H9 (cell line): ENCODE results near the gene LRP2. TPM values are rescaled to one million over a fixed set of nuclear protein-coding genes. Genes with fewer than 3 reads are reported as not detected.

Experiments used
- DNase-seq: peaks from one replicate; pipeline ENCODE4 v3.0.0-alpha.2; 2017
- H2AFZ ChIP-seq: one replicate; pipeline ENCODE4 v1.6.1; 2013; ENCODE audit warnings: mild to moderate bottlenecking, low read length, control low read depth, moderate library complexity
- H2AK5ac ChIP-seq: 2 replicates; pipeline ENCODE4 v1.6.1; 2013; ENCODE audit warnings: low read length, control low read depth, mixed read lengths; ENCODE audit not compliant: insufficient read length
- H2BK120ac ChIP-seq: one replicate; pipeline ENCODE4 v1.6.1; 2013; ENCODE audit warnings: low read depth, mild to moderate bottlenecking, low read length, control low read depth, inconsistent platforms; ENCODE audit not compliant: poor library complexity, severe bottlenecking
- H2BK12ac ChIP-seq: 2 replicates; pipeline ENCODE4 v1.6.1; 2013; ENCODE audit warnings: low read length, control low read depth, mixed read lengths, low read depth; ENCODE audit not compliant: insufficient read length
- H2BK15ac ChIP-seq: 2 replicates; pipeline ENCODE4 v1.6.1; 2013; ENCODE audit warnings: low read depth, low read length, control low read depth
- H2BK20ac ChIP-seq: one replicate; pipeline ENCODE4 v1.6.1; 2013; ENCODE audit warnings: low read depth, mild to moderate bottlenecking, low read length, control low read depth, inconsistent platforms; ENCODE audit not compliant: poor library complexity, severe bottlenecking
- H2BK5ac ChIP-seq: 2 replicates; pipeline ENCODE4 v1.6.1; 2013; ENCODE audit warnings: low read length, control low read depth, mixed read lengths; ENCODE audit not compliant: insufficient read length
- H3K14ac ChIP-seq: 2 replicates; pipeline ENCODE4 v1.6.1; 2013; ENCODE audit warnings: low read length, control low read depth; ENCODE audit not compliant: insufficient read depth
- H3K18ac ChIP-seq: 2 replicates; pipeline ENCODE4 v1.6.1; 2013; ENCODE audit warnings: low read depth, mild to moderate bottlenecking, mixed read lengths, low read length, control low read depth; ENCODE audit not compliant: insufficient read length
- H3K23ac ChIP-seq: 2 replicates; pipeline ENCODE4 v1.6.1; 2013; ENCODE audit warnings: low read length, control low read depth, mixed read lengths, low read depth; ENCODE audit not compliant: insufficient read length
- H3K23me2 ChIP-seq: 2 replicates; pipeline ENCODE4 v1.6.1; 2013; ENCODE audit warnings: low read depth, mild to moderate bottlenecking, mixed read lengths, low read length, control low read depth; ENCODE audit not compliant: insufficient read length, poor library complexity, severe bottlenecking
- H3K27ac ChIP-seq: 2 replicates; pipeline ENCODE4 v1.5.1; 2013; ENCODE audit warnings: low read length, control low read depth, mixed read lengths, low read depth; ENCODE audit not compliant: insufficient read length
- H3K27me3 ChIP-seq: 2 replicates; pipeline ENCODE4 v1.6.1; 2013; ENCODE audit warnings: low read length, control low read depth, inconsistent platforms; ENCODE audit not compliant: insufficient read depth
- H3K4ac ChIP-seq: 2 replicates; pipeline ENCODE4 v1.6.1; 2013; ENCODE audit warnings: low read depth, mild to moderate bottlenecking, control low read depth, inconsistent platforms, low read length, moderate library complexity
- H3K4me1 ChIP-seq: 2 replicates; pipeline ENCODE4 v1.6.1; 2013; ENCODE audit warnings: low read length, control low read depth, inconsistent platforms; ENCODE audit not compliant: insufficient read depth
- H3K4me2 ChIP-seq: 2 replicates; pipeline ENCODE4 v1.6.1; 2013; ENCODE audit warnings: low read length, control low read depth, mixed read lengths; ENCODE audit not compliant: insufficient read length, insufficient read depth
- H3K56ac ChIP-seq: 2 replicates; pipeline ENCODE4 v1.6.1; 2013; ENCODE audit warnings: low read depth, mild to moderate bottlenecking, mixed read lengths, low read length, control low read depth; ENCODE audit not compliant: insufficient read length
- H3K79me1 ChIP-seq: 2 replicates; pipeline ENCODE4 v1.6.1; 2013; ENCODE audit warnings: low read depth, mild to moderate bottlenecking, moderate library complexity, low read length, control low read depth, inconsistent platforms; ENCODE audit not compliant: insufficient read depth, poor library complexity, severe bottlenecking
- H3K79me2 ChIP-seq: 2 replicates; pipeline ENCODE4 v1.6.1; 2013; ENCODE audit warnings: low read length, control low read depth, inconsistent platforms; ENCODE audit not compliant: insufficient read depth
- H3K9ac ChIP-seq: 2 replicates; pipeline ENCODE4 v1.6.1; 2013; ENCODE audit warnings: low read length, control low read depth, mixed read lengths; ENCODE audit not compliant: insufficient read length; ENCODE audit errors: extremely low read depth
- H3K9me3 ChIP-seq: one replicate; pipeline ENCODE4 v1.6.1; 2013; ENCODE audit warnings: low read depth, low read length, inconsistent platforms; ENCODE audit not compliant: control insufficient read depth
- H3T11ph ChIP-seq: one replicate; pipeline ENCODE4 v1.6.1; 2013; ENCODE audit warnings: mild to moderate bottlenecking, low read length, control low read depth, inconsistent platforms
- H4K20me1 ChIP-seq: one replicate; pipeline ENCODE4 v1.6.1; 2013; ENCODE audit not compliant: control insufficient read depth, insufficient read length, insufficient read depth
- H4K5ac ChIP-seq: 2 replicates; pipeline ENCODE4 v1.6.1; 2013; ENCODE audit warnings: low read depth, mild to moderate bottlenecking, mixed read lengths, low read length, control low read depth; ENCODE audit not compliant: insufficient read length
- H4K8ac ChIP-seq: replicated peaks from 2 replicates; pipeline ENCODE4 v1.6.1; 2013; ENCODE audit warnings: low read length, control low read depth, mixed read lengths, low read depth; ENCODE audit not compliant: insufficient read length
- H4K91ac ChIP-seq: 2 replicates; pipeline ENCODE4 v1.6.1; 2013; ENCODE audit warnings: low read depth, mild to moderate bottlenecking, moderate library complexity, mixed read lengths, low read length, control low read depth; ENCODE audit not compliant: insufficient read length
- H3K27ac Mint-ChIP-seq, 3 experiments: 2 replicates in 2 of 3; 3 replicates in 1 of 3; pipeline ENCODE4 v1.8.0; 2020 to 2021; ENCODE audit warnings: mixed read lengths in 3 of 3, mild to moderate bottlenecking in 1 of 3, moderate library complexity in 1 of 3
- H3K27me3 Mint-ChIP-seq: 2 replicates; pipeline ENCODE4 v1.8.0; 2021; ENCODE audit warnings: low read depth, mild to moderate bottlenecking, moderate library complexity, mixed read lengths
- H3K36me3 Mint-ChIP-seq, 3 experiments: 2 replicates in 2 of 3; 3 replicates in 1 of 3; pipeline ENCODE4 v1.8.0; 2020 to 2021; ENCODE audit warnings: low read depth in 3 of 3, mixed read lengths in 3 of 3; ENCODE audit not compliant: insufficient read depth in 1 of 3
- H3K4me1 Mint-ChIP-seq, 2 experiments: 2 replicates each; pipeline ENCODE4 v1.8.0; 2020; ENCODE audit warnings: mixed read lengths in 2 of 2
- H3K4me3 Mint-ChIP-seq, 2 experiments: 2 replicates in 1 of 2; 3 replicates in 1 of 2; pipeline ENCODE4 v1.8.0; 2020 to 2021; ENCODE audit warnings: mild to moderate bottlenecking in 2 of 2, mixed read lengths in 2 of 2, moderate library complexity in 1 of 2
- H3K9me3 Mint-ChIP-seq, 2 experiments: 2 replicates in 1 of 2; 3 replicates in 1 of 2; pipeline ENCODE4 v1.8.0; 2020; ENCODE audit warnings: mild to moderate bottlenecking in 2 of 2, mixed read lengths in 2 of 2, moderate library complexity in 1 of 2
- CTCF ChIP-seq: fragments of 200-600 bp; sonication (generic); conservative IDR thresholded peaks from 3 replicates; pipeline ENCODE4 v1.8.0; 2021; ENCODE audit warnings: antibody characterized with exemption, mild to moderate bottlenecking
- WGBS: extraction: QIAGEN DNeasy Blood & Tissue Kit; methylation state at CpG from one replicate; pipeline ENCODE4 v1.1.7; 2013; ENCODE audit warnings: missing lambda C conversion rate, low lambda C conversion rate, mixed read lengths; ENCODE audit not compliant: insufficient read length; ENCODE audit errors: extremely low coverage; 5-methylcytosine and 5-hydroxymethylcytosine counted together
- total RNA-seq: library from RNA; stranded (reverse); gene quantifications from 2 replicates; pipeline ENCODE4 v1.2.1, GENCODE V29; 2021

LRP2 gene
- total RNA-seq, 1 experiment from 2014 or later = 1.4 TPM

- H3K27ac ChIP-seq = no peak overlapping the region
- H3K79me2 ChIP-seq = no peaks in the 10 kb centered on the region
- H3K9me3 Mint-ChIP-seq = no peaks in the 10 kb centered on the region
- no peaks in the 10 kb centered on the region for H3K23me2 ChIP-seq
- no peak overlapping the region for H3K27ac Mint-ChIP-seq
- no peak overlapping the region for H3K18ac ChIP-seq
- no peaks in the 10 kb centered on the region for H3K27me3 ChIP-seq
- no peak overlapping the region for H4K5ac ChIP-seq
- peaks cover 3 to 7% of the 10 kb centered on the region in 2 experiments for H3K4me1 Mint-ChIP-seq
- no peak overlapping the region for H2BK15ac ChIP-seq
- H3T11ph ChIP-seq = no peak overlapping the region
- H3K56ac ChIP-seq = no peak overlapping the region
- H3K4me1 ChIP-seq = no peaks in the 10 kb centered on the region
- no peak overlapping the region for H3K23ac ChIP-seq
- no peak overlapping the region for H3K4me2 ChIP-seq
- H2BK20ac ChIP-seq = no peak overlapping the region
- TF ChIP-seq CTCF = no peak
- H3K4ac ChIP-seq = no peak overlapping the region
- H3K9ac ChIP-seq = no peak overlapping the region
- H3K27me3 Mint-ChIP-seq = peaks cover 16% of the 10 kb centered on the region
- H4K91ac ChIP-seq = no peak overlapping the region
- no peak overlapping the region for H2BK120ac ChIP-seq
- H3K9me3 ChIP-seq = no peaks in the 10 kb centered on the region
- H3K4me3 Mint-ChIP-seq = no peak overlapping the region
- H2BK12ac ChIP-seq = no peak overlapping the region
- H4K8ac ChIP-seq = no peak overlapping the region
- H4K20me1 ChIP-seq = no peaks in the 10 kb centered on the region
- H2AK5ac ChIP-seq = no peak overlapping the region
- H2AFZ ChIP-seq = no peak overlapping the region
- H3K14ac ChIP-seq = no peak overlapping the region
- H2BK5ac ChIP-seq = no peak overlapping the region
- no peaks in the 10 kb centered on the region for H3K36me3 Mint-ChIP-seq
- no peaks in the 10 kb centered on the region for H3K79me1 ChIP-seq
- WGBS = no CpG with 5 or more reads among the region's 1 CpG
- no peak for DNase-seq
Observed at GRCh38 chr2:169105476-169105875, 256.9 kb downstream of the LRP2 start.
